ENCODE results near the gene MYCL. TPM values are rescaled to one million over a fixed set of nuclear protein-coding genes. Genes with fewer than 3 reads are reported as not detected.
"Not testable (repeated sequence)": the region's sequence is repeated elsewhere in the genome, so short reads cannot be mapped to it uniquely, and the experiment has no call there.

The MYCL gene
- total RNA-seq, 1 experiment from 2014 or later, result 1.5 TPM

DNA sequence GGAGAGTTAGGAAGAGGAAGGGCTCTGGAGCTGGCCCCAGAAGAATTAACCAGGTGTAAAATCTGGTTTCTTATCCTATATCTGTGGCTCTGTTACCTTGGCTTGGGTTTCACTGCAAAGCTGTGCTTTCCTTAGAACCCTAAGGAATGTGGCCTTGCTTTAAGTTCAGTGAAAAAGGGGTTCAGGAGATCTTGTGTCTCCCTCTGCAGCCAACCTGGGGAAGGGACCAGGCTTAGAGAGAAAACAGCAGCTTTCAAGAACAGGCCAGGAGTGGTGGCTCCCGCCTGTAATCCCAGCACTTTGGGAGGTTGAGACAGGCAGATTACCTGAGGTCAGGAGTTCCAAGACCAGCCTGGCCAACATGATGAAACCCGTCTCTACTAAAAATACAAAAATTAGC, 16.1 kb upstream of the MYCL start:
- DNase-seq (ENCODE audit: low read depth), result no peak

DNA sequence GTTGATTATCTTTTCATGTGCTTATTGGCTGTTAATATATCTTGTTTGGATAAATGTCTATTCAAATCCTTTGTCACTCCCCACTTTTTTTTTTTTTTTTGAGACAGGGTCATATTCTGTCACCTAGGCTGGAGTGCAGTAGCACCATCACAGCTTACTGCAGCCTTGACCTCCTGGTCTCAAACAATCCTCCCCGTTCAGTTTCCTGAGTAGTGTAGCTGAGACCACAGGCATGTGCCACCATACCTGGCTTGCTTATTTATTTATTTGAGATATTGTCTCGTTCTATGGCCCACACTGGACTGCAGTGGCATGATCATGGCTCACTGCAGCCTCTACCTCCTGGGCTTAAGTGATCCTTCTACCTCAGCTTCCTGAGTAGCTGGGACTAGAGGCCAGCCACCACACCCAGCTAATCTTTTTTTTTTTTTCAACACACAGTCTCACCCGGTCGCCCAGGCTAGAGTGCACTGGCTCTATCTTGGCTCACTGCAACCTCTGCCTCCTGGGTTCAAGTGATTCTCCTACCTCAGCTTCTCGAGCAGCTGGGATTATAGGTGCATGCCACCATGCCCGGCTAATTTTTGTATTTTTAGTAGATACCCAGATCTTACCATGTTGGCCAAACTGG, 13.9 kb upstream of the MYCL start:
- DNase-seq (ENCODE audit: low read depth), result no peak

DNA sequence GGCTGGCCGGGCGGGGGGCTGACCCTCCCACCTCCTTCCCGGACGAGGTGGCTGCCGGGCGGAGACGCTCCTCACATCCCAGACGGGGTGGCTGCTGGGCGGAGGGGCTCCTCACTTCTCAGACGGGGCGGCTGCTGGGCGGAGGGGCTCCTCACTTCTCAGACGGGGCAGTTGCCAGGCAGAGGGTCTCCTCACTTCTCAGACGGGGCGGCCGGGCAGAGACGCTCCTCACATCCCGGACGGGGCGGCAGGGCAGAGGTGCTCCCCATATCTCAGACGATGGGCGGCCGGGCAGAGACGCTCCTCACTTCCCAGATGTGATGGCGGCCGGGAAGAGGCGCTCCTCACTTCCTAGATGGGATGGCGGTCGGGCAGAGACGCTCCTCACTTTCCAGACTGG, 11.4 kb upstream of the MYCL start:
- DNase-seq (ENCODE audit: low read depth), result not testable (repeated sequence)

DNA sequence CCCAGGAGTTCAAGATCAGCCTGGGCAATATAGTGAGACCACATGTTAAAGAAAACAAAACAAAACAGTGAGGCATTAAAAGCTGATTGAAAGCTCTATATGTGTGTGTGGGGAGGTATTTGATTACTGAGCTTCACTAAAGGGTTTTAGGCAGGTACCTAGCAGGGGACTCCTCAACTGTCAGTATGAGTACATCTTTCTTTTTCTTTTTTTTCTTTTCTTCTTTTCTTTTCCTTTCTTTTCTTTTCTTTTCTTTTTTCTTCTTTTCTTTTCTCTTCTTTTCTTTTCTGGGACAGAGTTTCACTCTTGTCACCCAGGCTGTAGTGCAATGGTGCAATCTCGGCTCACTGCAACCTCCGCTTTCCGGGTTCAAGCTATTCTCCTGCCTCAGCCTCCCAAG, 8.5 kb upstream of the MYCL start:
- DNase-seq (ENCODE audit: low read depth), result no peak

DNA sequence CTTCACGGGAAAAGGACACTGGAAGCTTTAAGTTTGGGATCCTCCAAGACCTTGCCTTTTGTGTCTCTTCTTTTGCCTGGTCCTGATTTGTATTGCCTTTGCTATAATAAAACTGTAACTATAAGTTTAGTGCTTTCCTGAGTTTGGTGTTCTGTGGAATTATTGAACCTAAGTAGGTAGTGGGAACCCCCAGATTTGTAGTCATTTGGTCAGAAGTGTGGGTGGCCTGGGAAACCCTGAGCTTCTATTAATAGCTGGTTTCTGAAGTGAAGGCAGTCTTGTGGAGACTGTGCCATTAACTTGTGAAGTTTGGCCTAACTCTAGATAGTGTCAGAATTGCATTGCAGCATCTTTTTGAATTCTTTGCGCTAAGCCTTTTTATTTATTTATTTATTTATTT, 6.8 kb upstream of the MYCL start:
- no peak for DNase-seq (ENCODE audit: low read depth)

DNA sequence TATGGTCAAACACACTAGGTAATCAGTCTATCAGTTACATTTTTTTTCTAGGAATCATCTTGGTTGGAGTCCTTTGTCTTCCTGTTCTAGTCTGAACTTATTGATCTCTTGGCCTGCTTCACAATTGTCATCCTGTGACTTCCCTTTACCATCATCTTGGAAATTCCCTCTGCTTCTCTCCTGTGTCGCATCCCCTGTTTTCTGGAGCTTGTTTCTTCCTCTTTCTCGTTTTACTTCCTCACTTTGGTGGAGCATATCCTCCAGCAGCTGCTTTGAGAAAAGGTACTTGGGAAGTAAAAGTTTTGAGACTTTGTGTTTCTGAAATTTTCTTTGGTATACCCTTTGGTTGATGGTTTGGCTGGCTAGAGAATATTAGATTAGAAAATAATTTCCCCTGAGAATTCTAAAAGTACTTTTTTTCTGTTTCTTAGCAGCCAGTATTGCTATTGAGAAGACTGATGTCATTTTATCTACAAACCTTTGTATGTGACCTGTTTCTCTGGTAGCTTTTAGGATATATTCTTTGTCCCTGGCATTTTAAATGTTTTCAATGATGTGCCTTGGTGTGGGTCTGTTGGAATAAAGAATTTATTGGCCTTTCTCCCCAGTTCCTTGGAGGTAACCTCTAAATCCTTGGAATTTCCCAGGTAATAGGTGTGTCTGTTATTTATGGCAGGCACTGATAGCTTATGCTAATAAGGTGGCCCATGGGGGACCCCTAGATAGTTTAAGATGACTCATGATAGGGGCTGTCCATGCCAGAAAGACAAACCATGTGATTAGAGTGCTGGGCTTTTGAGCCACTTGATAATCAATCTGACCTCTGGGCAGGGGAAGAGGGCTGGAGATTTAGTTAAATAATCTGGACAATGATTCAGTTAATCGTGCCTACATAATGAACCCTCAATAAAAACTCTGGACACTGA, 6.1 kb upstream of the MYCL start:
- DNase-seq (ENCODE audit: low read depth), result no peak

DNA sequence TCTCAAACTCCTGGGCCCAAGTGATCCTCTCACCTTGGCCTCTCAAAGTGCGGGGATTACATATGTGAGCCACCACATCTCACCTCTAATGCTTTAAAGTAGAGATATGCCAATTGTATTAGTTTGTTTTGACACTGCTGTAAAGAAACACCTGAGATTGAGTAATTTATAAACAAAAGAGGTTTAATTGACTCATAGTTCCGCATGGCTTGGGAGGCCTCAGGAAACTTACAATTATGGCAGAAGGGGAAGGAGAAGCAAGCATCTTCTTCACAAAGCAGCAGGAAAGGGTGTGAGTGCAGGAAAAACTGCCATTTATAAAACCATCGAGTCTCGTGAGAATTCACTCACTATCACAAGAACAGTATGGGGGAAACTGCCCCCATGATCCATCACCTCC, 3.5 kb upstream of the MYCL start:
- DNase-seq (ENCODE audit: low read depth), result no peak

DNA sequence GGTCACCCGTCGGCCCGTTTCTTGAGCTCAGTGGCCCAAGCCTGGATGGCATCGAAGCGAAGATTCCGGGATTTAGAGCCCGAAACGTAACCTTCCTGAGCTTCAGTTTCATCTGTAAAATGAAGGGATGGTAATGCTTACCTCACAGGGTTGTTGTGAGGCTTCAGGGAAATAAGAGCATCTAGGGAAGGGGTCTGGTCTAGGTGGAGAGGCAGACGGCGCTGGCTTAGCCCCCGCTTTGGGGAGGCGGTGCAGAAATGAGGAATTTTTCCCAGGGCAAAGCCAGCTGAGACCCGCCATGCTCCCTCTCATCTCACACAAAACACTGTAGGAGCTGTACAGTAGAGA, 717 bp upstream of the MYCL start:
- DNase-seq (ENCODE audit: low read depth), result no peak

DNA sequence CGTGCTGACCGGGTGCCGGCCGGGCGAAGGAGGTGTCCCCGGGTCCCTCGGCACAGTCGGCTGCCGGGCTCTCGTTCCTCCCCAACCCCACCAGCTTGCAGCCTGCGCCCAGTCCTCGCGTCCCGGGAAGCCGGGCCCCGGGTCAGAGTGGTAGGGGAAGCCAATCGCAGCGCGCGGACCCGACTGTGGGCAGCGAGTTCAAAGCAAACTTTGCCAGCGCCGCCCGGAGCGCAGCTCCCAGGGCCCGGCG, 328 bp downstream of the MYCL start:
- DNase-seq (ENCODE audit: low read depth), result no peak

DNA sequence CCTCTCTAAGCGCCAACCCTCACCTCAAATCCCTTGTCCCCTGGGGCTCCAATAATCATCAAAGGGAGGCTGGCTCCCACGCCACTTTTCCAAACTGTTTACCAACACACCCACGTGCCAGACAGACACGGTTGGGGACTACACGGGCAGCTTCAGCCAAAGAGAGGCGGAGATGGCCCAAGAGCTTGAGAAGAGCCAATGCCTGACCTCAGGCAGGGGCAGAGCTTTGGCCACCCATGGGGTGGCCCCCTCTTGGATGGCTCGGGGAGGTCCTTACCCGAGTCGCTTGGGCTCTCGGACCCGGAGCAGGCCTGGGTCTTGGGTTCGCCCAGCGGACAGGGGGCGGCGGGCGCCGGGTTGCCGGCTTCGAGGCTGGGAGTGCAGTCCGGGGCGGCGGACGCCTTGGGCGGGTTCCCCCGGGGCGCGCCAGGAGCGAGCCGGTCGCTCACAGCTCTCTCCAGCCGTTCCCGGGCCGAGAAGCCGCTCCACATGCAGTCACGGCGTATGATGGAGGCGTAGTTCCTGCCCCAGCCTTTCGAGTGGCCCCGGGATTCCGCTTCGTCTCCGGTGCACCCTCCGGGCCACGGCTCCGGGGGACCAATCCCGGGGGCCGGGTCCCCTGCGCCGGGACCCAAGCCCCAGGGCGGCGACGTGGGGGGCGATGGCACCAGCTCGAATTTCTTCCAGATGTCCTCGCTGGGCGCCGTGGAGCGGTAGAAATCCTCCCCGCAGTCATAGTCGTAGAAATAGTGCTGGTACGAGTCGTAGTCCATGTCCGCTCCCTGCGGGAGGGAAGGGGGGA, 854 bp downstream of the MYCL start:
- DNase-seq (ENCODE audit: low read depth), result peak; percentile 53

DNA sequence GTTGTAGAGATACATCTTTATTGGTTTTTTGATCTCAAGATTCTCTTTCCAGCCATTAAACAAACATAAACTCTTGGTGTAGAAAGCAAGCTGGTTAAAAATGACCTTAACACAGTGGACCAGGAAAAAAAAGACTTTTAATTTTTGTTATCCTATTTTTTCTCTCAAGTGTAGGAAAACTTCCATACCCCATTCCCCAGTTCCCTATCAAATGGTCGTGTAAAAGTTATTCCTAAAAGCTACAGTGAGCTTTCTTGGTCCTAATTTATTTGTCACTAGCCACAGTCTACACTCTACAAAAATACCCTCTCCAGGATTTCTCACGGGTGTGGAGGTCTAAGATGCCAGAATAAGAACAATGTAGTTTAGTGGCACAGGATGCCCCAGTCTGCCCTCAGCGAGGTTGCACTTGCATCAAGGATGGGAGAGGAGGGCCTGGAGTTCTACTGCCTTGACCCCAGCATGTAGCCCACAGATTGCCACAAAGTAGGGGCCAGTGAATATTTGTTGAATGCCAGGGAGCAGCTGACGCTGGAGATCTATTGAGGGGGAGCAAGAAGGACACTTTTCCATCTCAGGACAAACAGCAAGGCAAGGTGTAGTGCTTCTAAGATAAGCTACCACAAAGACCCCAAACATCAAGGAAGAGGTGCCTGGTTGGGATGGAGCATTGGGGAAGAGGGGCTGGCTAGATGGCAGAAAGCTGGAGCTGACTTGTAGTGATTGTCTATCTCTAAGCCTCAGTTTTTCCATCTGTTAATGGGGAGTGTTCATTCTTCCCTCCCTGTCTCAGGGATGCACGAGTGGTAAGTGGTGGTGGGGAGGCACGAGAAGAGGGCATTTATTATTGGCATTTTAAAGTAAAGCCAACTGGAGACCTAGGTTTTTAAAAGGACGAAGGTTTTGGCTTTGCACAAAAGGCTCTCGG, 1.8 kb downstream of the MYCL start:
- no peak for DNase-seq (ENCODE audit: low read depth)

DNA sequence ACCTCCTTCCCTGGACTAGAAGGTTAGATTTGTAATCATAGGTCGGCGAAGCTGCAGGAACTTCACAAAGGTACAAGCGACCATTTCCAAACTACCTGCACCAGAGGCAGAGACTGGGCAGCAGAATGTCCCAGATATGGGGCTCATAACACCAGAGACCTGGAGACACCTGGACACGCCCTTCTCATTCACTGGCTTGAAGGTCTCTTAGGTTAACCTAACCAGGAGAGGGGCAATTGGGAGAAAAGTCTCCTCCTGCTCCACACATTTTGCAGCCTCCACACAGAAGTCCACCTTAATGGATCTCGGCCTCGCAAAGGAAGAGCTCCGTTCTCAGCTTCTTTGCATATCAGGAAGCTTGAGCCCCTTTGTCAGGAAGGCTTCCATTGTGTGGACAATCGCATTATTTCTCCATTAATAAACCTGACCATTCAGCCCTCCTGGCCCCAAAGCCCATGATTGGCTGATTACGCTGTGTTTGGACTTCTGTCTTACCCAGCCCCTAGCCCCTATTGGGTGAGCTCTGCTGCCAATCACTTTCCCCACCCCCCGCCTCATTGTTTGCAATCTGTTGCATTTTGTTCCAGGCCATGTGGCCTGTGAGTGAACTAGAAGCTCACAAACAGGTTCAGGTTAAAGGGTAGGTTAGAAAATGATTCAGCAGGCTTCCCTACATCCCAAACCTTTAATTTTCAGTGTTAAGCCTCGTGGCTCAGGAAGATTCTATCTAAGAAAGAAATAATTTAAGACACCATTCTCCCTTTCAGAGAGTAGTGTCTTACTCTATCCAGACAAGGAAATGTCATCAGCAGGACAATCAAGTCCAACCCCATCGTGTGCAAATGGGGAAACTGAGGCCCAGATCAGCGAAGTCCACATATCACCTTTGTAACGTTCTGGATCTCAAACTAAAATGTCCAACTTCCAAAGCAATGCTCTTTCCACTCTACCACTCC, 2.8 kb downstream of the MYCL start:
- peak; percentile 69 for DNase-seq (ENCODE audit: low read depth)

DNA sequence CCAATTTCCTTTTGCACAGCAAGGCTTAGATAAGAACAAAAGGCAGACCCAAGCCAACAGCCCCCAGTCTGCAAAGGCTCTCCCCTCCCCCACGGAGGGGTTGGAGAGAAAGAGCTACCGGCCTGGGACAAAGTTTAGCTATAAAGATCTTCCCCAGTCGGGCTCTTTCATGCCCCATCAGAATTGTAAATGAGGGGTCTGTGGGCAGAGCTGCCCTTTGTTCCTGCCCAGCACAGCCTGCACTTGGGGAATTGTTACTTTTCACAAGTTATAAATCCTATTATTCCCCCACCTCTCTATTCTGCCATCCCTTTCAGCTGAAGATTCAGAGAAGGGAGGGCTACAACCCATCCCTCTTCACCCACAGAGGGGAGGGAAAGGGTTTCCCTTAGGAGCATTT, 3.5 kb downstream of the MYCL start:
- DNase-seq (ENCODE audit: low read depth), result no peak

DNA sequence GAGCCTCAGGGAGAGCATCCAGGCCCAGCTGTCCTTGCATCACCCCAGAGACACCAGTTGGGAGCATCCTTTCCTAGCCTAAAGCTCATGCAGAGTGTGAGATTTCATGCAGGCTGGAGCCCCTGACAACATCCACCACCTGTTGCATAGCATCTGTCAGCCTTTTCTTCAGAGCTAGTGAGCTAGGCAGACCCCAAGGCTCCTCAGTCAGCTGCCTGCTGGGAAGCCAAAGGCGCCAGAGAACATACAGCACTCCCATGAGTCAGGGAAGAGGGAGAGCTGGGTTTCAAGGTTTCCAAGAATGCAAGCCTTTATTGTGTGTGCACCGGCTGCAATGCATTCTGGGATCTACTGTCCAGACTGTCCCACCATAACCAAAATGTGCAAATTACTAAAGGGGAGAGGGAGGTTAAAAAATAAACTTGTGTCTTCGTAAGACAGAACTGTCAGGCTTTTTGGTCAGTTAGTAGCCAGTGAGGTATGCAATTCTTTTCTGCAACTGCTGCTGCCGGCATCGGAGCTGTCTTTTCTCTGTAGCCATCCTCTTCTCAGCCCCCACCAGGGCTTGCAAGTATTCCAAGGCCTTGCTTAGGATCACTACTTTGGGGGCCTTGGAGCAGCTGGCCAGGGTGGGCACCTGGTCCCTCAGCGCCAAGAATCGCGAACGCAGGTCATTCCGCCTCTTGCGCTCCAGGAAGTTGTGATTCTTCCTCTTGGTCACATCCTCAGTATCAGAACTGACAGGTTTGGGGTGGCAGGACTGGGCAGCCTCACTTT, 4.6 kb downstream of the MYCL start:
- no peak for DNase-seq (ENCODE audit: low read depth)

DNA sequence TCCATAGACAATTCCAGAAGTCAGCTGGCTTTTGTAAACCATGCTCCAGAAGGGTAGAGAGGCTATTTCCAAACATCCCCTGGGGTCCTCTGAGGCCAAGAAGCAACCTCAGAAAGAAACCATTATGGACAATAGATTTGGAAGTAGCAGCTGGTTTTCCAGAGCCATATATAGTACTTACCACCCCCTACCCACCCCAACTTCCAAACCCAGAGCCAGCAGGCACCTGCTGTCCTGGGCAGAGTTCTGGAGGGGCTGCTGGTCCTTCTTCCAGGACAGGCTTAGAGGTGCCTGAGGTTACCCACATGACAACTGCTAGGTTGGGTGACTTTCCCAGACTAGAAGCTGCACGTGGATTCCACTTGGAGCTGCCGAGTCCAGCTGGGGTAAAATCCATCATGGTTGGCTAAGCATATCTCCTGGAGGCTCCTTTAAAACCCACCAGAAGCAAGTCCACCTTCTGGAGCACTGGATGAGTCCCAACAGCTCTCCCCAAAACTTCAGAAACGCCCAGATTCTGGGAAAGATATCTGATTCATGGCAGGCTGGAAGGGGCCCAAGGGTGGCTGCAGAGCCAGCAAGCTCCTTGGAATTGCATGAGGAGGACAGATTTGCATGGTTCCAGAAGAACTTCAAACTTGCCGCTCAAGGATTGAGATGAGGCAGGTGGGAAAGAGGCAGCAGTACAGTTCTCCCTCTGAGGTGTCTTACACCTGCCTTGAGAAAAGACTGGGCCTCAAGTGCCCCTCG, 5.8 kb downstream of the MYCL start:
- DNase-seq (ENCODE audit: low read depth), result no peak

DNA sequence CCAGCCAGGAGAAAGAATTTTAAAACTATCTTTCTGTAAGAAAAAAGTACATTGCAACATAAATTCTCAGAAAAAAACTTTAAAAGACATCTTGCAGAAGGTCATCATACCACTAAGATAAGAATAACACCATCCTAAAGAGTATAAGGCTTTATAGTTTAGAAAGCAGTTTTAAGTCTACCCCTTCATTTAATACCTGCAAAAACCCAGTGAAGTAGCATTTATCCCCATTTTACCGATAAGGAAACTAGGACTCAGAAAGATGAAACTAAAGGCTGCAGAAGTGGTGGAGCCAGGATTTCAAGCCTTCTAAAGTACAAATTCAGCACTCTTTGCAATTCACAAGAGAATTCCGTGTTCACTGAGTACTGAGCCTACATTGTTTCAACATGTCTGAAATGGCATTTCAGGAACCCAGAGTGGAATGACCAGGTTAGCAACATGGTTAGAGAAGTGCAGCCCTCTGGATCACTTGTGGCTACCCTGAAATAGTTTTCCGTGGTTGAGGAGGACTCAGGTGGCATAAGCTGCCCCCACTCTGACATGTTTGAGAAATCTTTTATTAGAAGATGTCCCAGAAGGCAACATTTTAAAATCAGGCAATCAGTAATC, 6.7 kb downstream of the MYCL start:
- no peak for DNase-seq (ENCODE audit: low read depth)

DNA sequence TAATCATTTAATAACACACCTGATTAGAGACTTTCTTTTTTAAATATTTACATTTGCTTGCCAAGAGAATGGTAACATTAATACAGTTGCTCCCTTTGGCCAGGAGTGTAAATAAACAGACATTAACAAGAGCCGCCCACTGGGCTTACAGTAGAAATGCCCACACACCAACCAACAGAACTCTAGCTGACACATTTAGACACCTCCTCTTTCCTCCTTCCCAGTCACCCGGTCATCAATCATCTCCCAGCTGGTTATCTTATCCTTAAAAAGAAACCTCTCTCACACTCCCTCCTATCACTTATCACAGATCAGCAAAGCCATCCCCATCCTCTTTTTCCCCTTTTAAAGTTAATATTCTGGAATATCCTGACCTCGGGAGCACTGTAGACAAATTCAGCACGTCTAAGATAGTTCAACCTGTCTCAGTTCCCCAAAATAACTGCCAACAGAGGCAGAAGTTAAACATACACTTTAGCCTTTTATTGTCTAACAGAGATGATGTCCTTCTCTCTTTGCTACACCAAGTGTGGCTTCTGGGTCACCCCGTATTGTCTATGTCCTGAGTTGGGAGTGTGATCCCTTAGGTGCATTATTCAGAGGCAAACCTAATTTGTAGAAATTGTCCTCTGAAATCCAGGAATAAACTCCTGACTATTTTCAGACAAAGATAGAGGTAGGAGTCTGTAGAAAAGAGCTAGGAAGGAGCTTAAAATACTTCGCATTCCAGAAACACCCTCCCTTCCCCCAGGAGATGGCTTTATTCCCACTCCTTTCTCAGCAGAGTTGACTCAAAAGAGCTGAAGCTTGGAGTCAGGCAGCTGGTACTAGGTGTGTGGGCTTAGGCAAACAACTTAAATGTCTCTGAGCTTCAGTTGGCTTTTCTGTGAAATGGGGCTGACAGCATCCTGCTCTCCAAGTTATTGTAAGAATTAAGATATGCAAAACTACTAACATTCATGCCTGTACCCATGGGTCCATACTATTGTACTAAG, 8.8 kb downstream of the MYCL start:
- peak; percentile 61 for DNase-seq (ENCODE audit: low read depth)

Measured in Daoy (cell line).